HepG2 (cell line): Measurements from ENCODE around the gene TNFRSF21. TPM values are rescaled to one million over a fixed set of nuclear protein-coding genes. Genes with fewer than 3 reads are reported as not detected.

Experiments used
- ADNP ChIP-seq: sonication (generic); formaldehyde crosslinking; IDR thresholded peaks from 2 replicates; pipeline ENCODE4 v1.4.0; 2020; ENCODE audit warnings: missing genetic modification reagents
- CENPX ChIP-seq: sonication (generic); formaldehyde crosslinking; IDR thresholded peaks from 2 replicates; pipeline ENCODE4 v1.9.0; 2021; ENCODE audit warnings: mild to moderate bottlenecking, missing genetic modification reagents, moderate library complexity
- FIP1L1 ChIP-seq: fragments of 200-400 bp; formaldehyde crosslinking; IDR thresholded peaks from 2 replicates; pipeline ENCODE4 v1.6.1; 2018; ENCODE audit warnings: low read depth, mild to moderate bottlenecking, low read length, moderate library complexity, borderline replicate concordance; ENCODE audit not compliant: insufficient read depth
- FLYWCH1 ChIP-seq: sonication (generic); formaldehyde crosslinking; IDR thresholded peaks from 2 replicates; pipeline ENCODE4 v1.8.1; 2023; ENCODE audit warnings: mild to moderate bottlenecking, missing genetic modification reagents
- FOSL1 ChIP-seq: sonication (generic); formaldehyde crosslinking; IDR thresholded peaks from 2 replicates; pipeline ENCODE4 v1.9.0; 2021; ENCODE audit warnings: missing genetic modification reagents, borderline replicate concordance
- HNF4A ChIP-seq: sonication (generic); formaldehyde crosslinking; IDR thresholded peaks from 2 replicates; pipeline ENCODE4 v1.4.0; 2020; ENCODE audit warnings: missing genetic modification reagents
- IKZF4 ChIP-seq: sonication (generic); formaldehyde crosslinking; IDR thresholded peaks from 2 replicates; pipeline ENCODE4 v1.5.1; 2020; ENCODE audit warnings: borderline replicate concordance, mild to moderate bottlenecking, low read depth, missing genetic modification reagents; ENCODE audit errors: not compliant biosample characterization
- MAFK ChIP-seq, 2 experiments: IDR thresholded peaks in 1 of 2; conservative IDR thresholded peaks in 1 of 2; 2 replicates each; pipeline ENCODE4 v1.6.1; 2011; ENCODE audit warnings: improper control_type of control experiment in 2 of 2, low read length in 2 of 2
- NFE2 ChIP-seq: sonication (generic); formaldehyde crosslinking; IDR thresholded peaks from 2 replicates; pipeline ENCODE4 v1.4.0; 2020; ENCODE audit warnings: missing genetic modification reagents
- NFRKB ChIP-seq: fragments of 450-650 bp; IDR thresholded peaks from 2 replicates; pipeline ENCODE4 v1.6.1; 2017
- PLRG1 ChIP-seq: fragments of 450-650 bp; conservative IDR thresholded peaks from 2 replicates; pipeline ENCODE4 v1.6.1; 2016
- RXRB ChIP-seq: IDR thresholded peaks from 2 replicates; pipeline ENCODE4 v1.6.1; 2016; ENCODE audit warnings: borderline replicate concordance, missing genetic modification reagents, missing compliant biosample characterization
- SRSF9 ChIP-seq: fragments of 200-400 bp; formaldehyde crosslinking; IDR thresholded peaks from 2 replicates; pipeline ENCODE4 v1.6.1; 2018; ENCODE audit warnings: borderline replicate concordance, mild to moderate bottlenecking, low read depth, low read length; ENCODE audit not compliant: insufficient read depth, poor library complexity, severe bottlenecking
- USF2 ChIP-seq, 2 experiments: sonication (generic) in 1 of 2; formaldehyde crosslinking in 1 of 2; IDR thresholded peaks; 2 replicates each; pipeline versions ENCODE4 v1.5.1 to v1.6.1; 2011 to 2020; ENCODE audit warnings: borderline replicate concordance in 1 of 2, low read depth in 1 of 2, low read length in 1 of 2, mild to moderate bottlenecking in 1 of 2, missing genetic modification reagents in 1 of 2, moderate library complexity in 1 of 2
- ZNF256 ChIP-seq: sonication (generic); formaldehyde crosslinking; conservative IDR thresholded peaks from 2 replicates; pipeline ENCODE4 v1.4.0; 2020; ENCODE audit warnings: missing genetic modification reagents
- ZNF512 ChIP-seq: sonication (generic); formaldehyde crosslinking; IDR thresholded peaks from 2 replicates; pipeline ENCODE4 v1.4.0; 2020; ENCODE audit warnings: mild to moderate bottlenecking, missing genetic modification reagents
- ZNF552 ChIP-seq: sonication (generic); formaldehyde crosslinking; IDR thresholded peaks from 2 replicates; pipeline ENCODE4 v1.9.0; 2022; ENCODE audit warnings: missing genetic modification reagents, mild to moderate bottlenecking, borderline replicate concordance
- polyA plus RNA-seq, 8 experiments: library from polyadenylated mRNA; depleted of rRNA in 3 of 8; stranded (reverse) in 7 of 8; unstranded in 1 of 8; fragments of >200 nt; fragmentation: Illumina TruSeq in 4 of 8; extraction: Trizol in 4 of 8; gene quantifications; 2 replicates each; pipeline versions ENCODE4 v1.2.1 to v1.2.3, GENCODE V29; 2011 to 2016; ENCODE audit warnings: low read depth in 4 of 8, missing spikeins in 1 of 8, mixed read lengths in 1 of 8; ENCODE audit not compliant: insufficient read depth in 1 of 8
- total RNA-seq, 5 experiments: library from RNA; depleted of rRNA; stranded (reverse); fragments of >200 nt; fragmentation: Illumina TruSeq; extraction: Trizol; gene quantifications; 2 replicates each; pipeline ENCODE4 v1.2.3, GENCODE V29; 2016; ENCODE audit warnings: low read depth in 1 of 5
- TF ChIP-seq, protein P1 (sequence below): fragments of 450-650 bp; IDR thresholded peaks from 2 replicates; pipeline ENCODE4 v1.6.1; 2017
- TF ChIP-seq, protein P2 (sequence below): sonication (generic); formaldehyde crosslinking; IDR thresholded peaks from 2 replicates; pipeline ENCODE4 v1.4.0; 2020; ENCODE audit warnings: missing genetic modification reagents, mild to moderate bottlenecking, borderline replicate concordance
- TF ChIP-seq, protein P3 (sequence below): sonication (generic); formaldehyde crosslinking; IDR thresholded peaks from 2 replicates; pipeline ENCODE4 v1.4.0; 2020; ENCODE audit warnings: mild to moderate bottlenecking, low read depth, missing genetic modification reagents
- TF ChIP-seq, protein P4 (sequence below): IDR thresholded peaks from 2 replicates; pipeline ENCODE4 v1.6.1; 2012; ENCODE audit warnings: inconsistent platforms

TNFRSF21 gene
- total and polyA plus RNA-seq, 2 of the 13 experiments (the other 11 are each of a cell fraction or from before 2014, with no cell fraction given): 24.8 to 46.3 TPM

DNA sequence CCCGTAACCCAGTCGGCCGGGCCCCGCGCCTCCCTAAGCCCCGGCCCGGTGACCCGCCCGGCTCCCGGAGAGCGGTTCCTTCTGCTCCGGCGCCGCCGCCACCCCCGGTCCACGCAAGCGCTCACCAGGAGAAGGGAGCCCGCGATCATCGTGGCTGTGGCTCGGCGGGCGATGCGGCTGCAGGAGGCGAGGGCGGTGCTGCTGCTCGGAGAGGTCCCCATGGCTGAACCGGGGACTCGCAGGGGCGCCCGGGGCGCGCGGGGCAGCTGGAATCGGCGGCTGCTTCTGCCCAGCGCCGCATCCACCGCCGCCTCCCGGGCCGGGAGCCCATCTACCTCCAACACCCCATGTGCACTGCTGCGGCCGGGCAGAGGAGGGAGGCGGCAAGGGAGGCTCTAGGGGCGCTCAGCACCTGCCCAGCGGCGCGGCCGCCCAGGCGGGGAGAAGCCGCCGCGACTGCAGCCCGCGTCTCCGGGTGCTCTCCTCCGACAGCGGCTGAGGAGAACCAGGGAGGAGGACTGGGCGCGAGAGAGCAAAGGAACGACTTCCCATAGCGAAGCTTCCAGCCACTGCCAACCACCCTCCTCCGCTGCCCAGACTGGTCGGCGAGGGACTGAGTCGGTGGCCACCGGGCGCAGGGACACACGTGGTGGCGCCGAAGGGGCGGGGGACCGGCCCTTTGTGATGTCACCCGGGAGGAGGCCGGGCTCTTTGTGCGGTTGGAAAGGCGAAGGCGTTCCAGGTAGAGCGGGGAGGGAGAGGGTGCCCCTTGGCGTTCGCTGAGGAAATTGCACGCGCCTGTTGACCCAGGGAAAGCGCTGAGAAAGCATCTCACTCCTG lies at the start of gene TNFRSF21 (continued):
- peak; percentile 43; the same call in 1 of the 2 replicates for TF ChIP-seq USF2 (IDR thresholded peaks at IDR 0.05; ENCODE audit: low read depth, low read length)
- peak; percentile 68; the same call in 1 of the 2 replicates for TF ChIP-seq USF2 (CRISPR knock-in tag; IDR thresholded peaks at IDR 0.05; ENCODE audit: borderline replicate concordance)
- peak; percentile 14 to 53; a peak in 1 of 4 replicates for TF ChIP-seq MAFK (conservative IDR thresholded peaks at IDR 0.05 in 1 of 2, IDR thresholded peaks at IDR 0.05 in 1 of 2; ENCODE audit: low read length in 2 of 2)
- no peak for TF ChIP-seq ZNF512 (CRISPR knock-in tag)
- no peak for TF ChIP-seq PLRG1
- TF ChIP-seq ZNF552 (CRISPR knock-in tag): no peak
- no peak for TF ChIP-seq NFRKB
- TF ChIP-seq FLYWCH1 (CRISPR knock-in tag): peak; percentile 62
- TF ChIP-seq RXRB: no peak; the same call in none of the 2 replicates
- TF ChIP-seq FIP1L1: no peak
- TF ChIP-seq, protein P1, sequence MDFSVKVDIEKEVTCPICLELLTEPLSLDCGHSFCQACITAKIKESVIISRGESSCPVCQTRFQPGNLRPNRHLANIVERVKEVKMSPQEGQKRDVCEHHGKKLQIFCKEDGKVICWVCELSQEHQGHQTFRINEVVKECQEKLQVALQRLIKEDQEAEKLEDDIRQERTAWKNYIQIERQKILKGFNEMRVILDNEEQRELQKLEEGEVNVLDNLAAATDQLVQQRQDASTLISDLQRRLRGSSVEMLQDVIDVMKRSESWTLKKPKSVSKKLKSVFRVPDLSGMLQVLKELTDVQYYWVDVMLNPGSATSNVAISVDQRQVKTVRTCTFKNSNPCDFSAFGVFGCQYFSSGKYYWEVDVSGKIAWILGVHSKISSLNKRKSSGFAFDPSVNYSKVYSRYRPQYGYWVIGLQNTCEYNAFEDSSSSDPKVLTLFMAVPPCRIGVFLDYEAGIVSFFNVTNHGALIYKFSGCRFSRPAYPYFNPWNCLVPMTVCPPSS: no peak
- TF ChIP-seq, protein P2, sequence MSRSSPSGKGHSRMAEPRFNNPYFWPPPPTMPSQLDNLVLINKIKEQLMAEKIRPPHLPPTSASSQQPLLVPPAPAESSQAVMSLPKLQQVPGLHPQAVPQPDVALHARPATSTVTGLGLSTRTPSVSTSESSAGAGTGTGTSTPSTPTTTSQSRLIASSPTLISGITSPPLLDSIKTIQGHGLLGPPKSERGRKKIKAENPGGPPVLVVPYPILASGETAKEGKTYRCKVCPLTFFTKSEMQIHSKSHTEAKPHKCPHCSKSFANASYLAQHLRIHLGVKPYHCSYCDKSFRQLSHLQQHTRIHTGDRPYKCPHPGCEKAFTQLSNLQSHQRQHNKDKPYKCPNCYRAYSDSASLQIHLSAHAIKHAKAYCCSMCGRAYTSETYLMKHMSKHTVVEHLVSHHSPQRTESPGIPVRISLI (CRISPR knock-in tag): no peak
- no peak for TF ChIP-seq SRSF9
- TF ChIP-seq, protein P3, sequence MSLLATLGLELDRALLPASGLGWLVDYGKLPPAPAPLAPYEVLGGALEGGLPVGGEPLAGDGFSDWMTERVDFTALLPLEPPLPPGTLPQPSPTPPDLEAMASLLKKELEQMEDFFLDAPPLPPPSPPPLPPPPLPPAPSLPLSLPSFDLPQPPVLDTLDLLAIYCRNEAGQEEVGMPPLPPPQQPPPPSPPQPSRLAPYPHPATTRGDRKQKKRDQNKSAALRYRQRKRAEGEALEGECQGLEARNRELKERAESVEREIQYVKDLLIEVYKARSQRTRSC: no peak
- no peak for TF ChIP-seq CENPX (CRISPR knock-in tag)
- 0 out of 2 replicates have a peak, but pooled peaks have one; percentile 16 for TF ChIP-seq NFE2 (CRISPR knock-in tag)
- TF ChIP-seq HNF4A (CRISPR knock-in tag): peak; percentile 40; the same call in 1 of the 2 replicates
- TF ChIP-seq ZNF256 (CRISPR knock-in tag): no peak
- peak; percentile 87 for TF ChIP-seq IKZF4 (CRISPR knock-in tag)
- no peak for TF ChIP-seq ADNP (CRISPR knock-in tag)
- TF ChIP-seq FOSL1 (CRISPR knock-in tag): no peak; the same call in 1 of the 2 replicates
- TF ChIP-seq, protein P4, sequence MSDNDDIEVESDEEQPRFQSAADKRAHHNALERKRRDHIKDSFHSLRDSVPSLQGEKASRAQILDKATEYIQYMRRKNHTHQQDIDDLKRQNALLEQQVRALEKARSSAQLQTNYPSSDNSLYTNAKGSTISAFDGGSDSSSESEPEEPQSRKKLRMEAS: peak; percentile 99
